Stimulated activated CD8-positive, alpha-beta memory T cell treated with anti-CD3 and anti-CD28 coated beads, Interleukin-7, amount 100 ng/mL, for 4 hours (primary cell): ENCODE measurements around the gene KAT2A.

Source experiments
- DNase-seq, 2 donors: peaks; one replicate each; pipeline ENCODE4 v3.0.0-alpha.2; 2020; ENCODE audit warnings: low read depth in 2 of 2

The KAT2A gene

GRCh38 chr17:42114118-42114517, 7.0 kb downstream of the KAT2A start:
- DNase-seq, result no peak

DNA sequence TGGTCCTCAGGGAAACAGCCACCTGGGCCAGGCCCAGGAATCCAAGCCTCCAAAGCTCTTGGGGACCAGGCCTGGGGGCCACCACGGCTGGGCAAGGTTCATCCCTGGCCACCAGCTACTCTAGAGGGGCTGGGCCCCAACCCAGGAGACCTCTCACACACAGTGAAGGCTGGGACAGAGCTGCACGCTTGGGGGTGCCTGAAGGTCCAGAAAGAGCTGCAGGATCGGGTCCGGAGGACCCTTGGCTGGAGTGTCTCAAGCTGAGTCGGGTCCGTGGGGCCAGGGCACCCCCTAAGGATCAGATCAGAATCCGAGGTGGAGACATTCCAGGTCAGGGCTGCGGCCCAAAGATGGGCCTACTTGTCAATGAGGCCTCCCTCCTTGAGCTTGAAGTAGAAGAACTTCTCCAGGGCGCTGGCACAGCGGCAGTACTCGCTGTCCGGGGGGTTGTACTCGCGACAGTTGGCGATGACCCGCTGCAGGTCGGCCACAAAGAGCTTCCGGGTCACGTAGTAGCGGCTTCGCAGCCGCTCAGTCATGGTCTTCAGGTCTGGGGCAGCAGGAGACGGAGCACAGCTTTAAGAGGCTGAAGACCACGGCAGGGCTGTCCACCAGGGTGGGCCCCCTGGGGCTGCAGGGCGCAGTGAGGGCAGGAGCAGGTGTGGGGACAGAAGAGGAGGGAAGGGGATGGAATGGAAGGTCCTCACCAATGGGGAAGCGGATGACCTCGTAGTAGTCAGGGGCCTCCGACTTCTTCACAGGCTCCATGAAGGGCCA, 7.7 kb downstream of the KAT2A start:
- no peak for DNase-seq

DNA sequence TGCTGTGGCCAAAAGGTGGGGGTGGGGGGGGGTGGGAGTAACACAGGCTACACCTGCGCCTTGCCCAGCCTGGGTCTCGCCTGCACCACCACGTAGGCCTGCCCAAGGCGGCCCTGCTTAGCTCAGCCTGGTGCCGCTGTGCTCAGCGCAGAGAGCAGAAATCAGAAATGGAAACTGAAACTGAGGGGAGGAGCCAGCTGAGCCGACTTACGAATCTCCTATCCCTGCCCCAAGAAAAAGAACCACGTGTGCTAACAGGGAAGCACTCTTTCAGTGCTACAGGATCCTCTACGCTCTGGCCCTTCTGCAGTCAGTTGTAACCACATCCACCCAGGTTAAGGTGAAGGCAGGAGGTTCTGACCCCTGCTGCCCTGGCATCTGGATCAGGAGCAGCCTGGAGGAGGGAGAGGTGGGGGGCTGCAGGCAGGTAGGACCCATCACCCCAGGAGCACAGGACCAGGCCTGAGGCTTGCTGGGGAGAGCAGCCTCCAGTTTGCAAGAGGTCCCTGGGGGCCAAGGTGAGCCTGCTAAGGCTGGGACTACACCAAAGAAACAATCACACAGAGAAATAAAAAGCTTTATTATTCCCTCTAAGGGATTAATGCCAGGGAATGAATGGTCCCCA, 8.5 kb downstream of the KAT2A start, which contains the start of gene DHX58:
Gene DHX58 (minus strand): TSS at position 163 of the 625 bp plus-strand sequence. CDS start 822 bp downstream, outside the sequence.
- peak; percentile 66 to 69 for DNase-seq

GRCh38 chr17:42111871-42112551, 9.2 kb downstream of the KAT2A start:
- DNase-seq, result no peak

DNA sequence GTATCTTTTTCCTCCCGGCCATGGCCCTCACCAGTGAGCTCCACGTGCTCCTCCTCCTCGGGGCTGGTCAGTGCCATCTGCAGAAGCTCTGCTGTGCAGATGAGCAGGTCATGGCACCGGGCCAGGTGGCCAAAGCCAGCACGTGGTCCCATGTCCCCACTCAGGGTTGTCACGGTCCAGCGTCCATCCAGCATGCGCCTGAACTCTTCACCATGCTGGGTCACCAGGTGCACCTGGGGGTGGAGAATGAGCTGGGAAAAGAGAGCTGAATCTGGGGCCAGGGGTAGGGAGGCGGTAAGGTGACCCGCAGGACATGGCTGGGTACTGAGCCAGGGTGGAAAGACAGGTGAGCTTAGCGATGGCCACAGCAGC, 9.9 kb downstream of the KAT2A start:
- no peak for DNase-seq

- DNase-seq, result no peak
Measured at GRCh38 chr17:42110301-42111264, 10.6 kb downstream of the KAT2A start.

GRCh38 chr17:42109086-42109485, 12.1 kb downstream of the KAT2A start:
- DNase-seq, result no peak

GRCh38 chr17:42107597-42108576, 13.3 kb downstream of the KAT2A start:
- DNase-seq, result peak; percentile 69 to 88

DNA sequence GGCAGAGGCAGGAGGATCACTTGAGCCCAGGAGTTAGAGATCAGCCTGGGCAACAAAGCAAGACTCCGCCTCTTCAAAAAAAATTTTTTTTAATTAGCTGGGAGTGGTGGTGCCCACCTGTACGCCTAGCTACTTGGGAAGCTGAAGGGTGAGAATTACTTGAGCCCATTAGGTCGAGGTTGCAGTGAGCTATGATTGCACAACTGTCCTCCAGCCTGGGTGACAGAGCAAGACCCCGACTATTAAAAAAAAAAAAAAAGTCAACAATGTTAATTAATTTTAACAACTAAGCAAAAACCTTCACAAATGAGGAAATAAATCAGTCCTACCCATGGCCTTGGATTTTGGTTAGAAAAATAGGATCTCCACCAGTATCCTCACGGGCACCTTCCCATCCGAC, 14.0 kb downstream of the KAT2A start:
- no peak for DNase-seq

DNA sequence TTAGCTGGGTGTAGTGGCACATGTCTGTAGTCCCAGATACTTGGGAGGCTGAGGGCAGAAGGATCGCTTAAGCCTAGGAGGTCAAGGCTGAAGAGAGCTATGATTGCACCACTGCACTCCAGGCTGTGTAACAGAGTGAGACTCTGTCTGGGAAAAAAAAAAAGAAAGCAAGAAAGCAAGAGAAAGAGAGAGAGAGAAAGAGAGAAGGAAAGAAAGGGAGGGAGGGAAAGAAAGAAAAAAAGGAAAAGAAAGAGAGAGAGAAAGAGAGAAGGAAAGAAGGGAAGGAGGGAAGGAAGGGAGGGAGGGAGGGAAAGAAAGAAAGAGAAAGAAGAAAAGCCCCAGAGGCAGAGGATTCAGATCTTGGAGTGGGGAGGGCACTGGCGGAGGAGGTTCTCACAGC, 15.2 kb downstream of the KAT2A start:
- DNase-seq, result no peak

GRCh38 chr17:42104264-42104663, 16.9 kb downstream of the KAT2A start:
- DNase-seq, result no peak

DNA sequence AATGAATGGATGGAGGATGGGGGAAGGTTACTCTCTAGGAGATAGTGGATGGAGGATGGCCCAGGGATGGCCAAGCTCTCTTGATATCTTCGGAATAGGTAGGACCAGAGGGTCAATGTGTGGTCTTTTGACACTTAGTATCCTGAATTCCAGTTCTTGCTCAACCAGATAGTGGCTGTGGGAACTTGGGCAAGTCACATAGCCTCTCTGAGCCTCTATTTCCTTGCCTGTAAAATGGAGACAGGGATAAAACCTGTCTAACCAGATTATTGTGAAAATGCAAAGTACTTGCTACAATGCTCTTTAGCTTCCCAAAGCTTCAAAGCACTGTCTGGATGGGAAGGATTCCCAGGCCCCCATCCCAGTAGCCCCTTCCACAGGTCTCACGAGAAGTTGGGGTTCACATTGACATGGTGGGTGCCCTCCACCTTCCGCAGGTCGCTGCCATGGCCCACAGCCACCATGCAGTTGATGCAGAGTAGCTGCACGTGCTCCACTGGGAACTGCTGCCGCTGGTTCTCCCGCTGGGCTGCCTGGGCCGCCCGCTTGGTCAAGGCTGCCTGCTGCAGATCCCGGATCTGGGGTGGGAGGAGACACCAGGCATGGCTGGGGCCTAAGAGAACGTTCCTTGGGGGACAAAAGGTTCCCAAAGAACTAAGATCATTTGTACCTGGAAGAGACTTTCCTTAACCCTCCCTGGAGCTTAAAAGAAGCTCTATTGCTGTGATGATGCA, 17.8 kb downstream of the KAT2A start:
- no peak for DNase-seq

DNA sequence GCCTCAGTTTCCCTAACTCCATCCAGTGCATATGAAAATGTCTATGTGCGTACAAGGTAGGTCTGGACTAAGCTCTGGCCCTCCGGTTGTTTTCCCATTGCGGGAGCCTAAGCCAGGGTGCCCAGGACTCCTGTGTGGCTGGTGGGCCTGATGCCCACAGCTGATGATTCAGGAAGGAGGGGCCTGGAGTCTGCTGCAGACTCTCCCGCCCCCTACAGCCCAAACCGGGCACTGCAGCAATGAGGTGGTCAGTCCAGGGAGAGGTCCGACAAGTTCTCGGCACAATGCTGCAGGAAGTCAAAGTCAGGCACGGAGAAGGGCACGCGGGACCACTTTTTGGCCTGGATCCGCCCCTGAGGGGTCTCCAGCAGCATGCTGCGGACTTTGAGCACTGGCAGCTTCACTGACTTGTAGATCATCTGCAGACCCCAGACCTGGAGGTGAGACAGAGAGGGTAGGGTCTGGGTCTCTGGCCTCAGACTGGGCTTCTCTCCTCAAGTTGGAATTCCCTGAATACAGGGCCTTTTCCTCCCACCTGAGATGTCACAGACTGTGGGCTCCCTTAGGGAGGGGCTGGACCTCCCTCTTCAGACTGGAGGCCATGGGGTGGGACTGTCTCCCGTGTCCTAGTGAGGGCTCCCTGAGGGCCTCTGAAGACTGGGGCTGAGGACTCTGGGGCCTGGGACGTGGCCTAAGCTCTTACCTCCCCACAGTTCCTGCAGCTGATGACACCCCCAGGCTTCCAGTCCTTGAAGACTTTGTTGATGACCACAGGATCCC, 19.5 kb downstream of the KAT2A start:
- DNase-seq, result peak in 1 of 2 donors; percentile 30

DNA sequence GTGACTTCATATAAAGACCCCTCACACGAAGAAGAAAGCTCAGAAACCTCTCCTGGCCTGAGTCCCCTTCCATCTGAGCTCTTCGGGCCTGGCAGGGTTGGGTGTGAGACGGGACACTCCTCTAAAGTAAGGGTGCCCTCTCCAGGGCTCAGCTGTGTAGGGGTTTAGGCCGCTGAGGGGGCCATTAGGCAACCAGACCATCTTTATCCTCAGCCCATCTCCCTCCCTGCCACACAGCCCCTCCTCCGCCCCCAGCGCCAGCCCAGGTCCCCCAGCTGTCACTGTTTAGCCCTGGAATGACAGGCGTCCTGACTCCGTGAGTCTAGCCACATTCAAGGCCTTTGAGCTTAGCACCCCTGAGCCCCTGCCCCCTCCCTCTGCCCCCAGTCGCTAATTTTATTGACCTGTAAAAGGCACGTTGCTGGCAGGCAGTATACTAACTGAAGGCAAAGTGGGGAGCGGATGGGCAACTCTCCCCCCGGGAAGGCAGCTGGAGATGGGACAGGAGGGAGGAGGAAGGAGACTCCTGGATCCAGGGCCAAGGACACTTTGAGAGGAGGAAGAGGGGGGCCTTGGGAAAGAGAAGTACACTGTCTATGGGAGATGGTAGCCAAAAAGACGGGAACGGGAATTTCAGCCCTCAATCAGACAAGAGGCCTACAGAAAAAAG, 22.3 kb downstream of the KAT2A start:
- no peak for DNase-seq

DNA sequence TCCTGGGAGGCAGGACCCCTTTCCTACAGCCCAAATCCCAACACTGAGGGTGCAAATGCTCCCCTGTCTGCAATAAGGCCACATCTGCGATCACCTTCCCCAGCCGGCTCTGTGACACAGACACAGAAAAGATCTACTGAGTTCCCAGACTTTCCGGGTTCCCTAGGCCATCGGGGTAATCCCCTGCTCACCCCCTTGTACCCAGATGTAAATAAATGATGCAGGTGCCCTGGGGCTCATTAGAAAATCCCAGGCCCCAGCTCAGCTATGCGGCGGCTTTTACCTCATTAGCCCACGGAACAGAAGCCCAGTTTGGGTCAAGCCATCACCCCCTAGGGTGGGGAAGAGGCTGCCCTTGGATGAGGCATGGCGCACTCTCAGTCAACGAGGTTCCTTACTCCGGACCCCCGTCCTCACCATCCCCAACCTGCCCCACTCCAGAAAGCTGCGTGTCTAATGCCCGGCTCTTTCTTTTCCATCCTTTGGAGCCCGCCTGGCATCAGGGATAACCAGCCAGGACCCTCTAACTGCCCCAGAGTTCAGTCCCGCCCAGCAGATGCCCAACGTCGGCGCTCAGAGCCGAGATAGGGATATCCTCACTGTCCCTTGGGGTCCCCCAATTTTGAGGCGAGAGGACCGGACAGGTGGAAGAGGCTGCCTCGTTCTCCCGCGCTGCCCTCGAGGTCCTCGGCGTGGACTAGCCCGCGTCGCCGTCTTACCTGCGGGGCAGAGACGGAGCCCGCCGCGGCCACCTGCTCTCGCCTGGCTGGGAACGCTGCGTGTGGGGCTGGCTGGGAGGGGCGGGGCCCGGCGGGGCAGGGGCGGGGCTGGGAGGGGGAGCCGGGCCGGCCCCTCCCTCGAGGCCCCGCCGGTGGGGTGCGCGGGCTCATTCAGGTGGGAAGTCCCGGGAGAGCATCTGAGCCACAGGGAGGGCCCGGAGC, 23.2 kb downstream of the KAT2A start, which contains the start of gene ZNF385C:
Gene ZNF385C (minus strand): TSS at position 783 of the 941 bp plus-strand sequence. CDS start 35,417 bp downstream, outside the sequence.
- DNase-seq, result peak in 1 of 2 donors; percentile 27

DNA sequence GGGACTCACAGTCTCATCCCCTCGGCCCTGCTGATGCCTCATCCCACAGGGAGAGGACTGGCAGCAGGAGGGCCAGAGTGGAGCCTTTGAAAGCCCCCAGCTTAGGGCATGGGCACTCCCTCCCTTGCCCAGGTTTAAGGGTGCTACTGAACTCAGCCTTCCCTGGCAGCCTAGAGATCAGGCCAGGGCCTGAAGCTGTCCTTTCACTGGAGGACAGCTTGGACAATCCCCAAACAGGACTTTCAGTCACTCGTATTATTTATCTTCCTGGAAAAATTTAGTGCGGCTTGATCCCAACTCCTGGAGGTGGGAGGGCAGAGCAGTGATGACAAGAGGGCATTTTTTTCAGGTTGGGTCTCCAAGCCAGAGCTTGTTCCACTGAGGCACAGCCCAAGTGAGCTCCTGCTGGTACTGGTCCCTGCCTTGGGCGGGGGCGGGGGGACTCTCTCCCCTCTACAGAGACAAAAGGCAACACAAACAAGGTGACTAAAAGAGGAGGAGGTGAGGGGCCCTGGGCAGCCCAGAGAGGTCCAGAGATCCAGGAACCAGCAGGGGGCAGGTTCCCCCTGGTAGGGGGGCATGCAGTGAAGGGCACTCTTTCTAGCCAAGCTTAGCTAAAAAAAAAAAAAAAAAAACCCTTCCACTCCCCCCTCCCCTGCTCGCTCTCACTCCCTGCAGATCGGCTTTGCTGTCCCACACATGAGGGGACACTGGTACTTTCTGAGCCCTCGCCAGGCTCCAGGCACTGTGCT, 24.6 kb downstream of the KAT2A start:
- no peak for DNase-seq
